ENCODE measurements around the gene CAPN8.

The CAPN8 gene

DNA sequence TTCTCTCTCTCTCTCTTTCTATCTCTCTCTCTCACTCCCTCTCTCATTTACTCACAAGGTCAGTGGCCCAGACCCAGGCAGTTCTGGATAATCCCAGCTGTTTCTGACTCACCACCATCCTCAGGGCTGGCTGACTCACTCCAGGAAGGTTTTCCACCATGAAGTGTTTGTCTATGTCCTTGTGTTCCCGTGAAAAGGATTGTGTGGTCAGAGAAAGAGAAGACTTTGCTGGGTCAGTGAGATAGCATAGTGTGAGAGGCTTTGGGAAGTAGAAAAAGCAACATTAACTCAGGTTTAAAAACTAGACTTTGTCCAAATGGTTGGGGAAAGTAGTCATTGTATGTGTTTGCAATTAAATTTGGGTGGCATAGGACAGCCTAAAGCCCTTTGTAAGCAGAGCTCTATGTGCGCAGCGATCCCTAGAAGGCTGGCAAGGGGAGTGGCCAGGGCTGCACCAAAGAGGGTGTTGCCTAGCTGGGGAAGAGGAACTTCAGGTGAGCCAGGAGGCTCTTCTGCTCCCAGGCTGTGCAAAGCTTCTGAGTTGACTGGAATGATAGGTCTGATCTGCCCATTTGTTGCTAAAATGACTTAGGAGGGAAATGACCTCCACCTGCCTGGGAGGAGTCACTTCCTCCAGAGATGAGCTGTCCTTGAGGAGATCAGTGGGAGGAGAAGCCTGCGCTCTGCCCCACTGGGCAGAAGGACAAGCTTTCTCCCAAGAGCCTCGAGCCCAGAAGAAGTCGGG lies 41.9 kb upstream of the CAPN8 start:
- no peak for DNase-seq (ENCODE audit: low read depth, low spot score)
- H3K4me1 ChIP-seq (ENCODE audit: insufficient read depth, insufficient read length), result peaks cover 5% of the 10 kb centered on the region

DNA sequence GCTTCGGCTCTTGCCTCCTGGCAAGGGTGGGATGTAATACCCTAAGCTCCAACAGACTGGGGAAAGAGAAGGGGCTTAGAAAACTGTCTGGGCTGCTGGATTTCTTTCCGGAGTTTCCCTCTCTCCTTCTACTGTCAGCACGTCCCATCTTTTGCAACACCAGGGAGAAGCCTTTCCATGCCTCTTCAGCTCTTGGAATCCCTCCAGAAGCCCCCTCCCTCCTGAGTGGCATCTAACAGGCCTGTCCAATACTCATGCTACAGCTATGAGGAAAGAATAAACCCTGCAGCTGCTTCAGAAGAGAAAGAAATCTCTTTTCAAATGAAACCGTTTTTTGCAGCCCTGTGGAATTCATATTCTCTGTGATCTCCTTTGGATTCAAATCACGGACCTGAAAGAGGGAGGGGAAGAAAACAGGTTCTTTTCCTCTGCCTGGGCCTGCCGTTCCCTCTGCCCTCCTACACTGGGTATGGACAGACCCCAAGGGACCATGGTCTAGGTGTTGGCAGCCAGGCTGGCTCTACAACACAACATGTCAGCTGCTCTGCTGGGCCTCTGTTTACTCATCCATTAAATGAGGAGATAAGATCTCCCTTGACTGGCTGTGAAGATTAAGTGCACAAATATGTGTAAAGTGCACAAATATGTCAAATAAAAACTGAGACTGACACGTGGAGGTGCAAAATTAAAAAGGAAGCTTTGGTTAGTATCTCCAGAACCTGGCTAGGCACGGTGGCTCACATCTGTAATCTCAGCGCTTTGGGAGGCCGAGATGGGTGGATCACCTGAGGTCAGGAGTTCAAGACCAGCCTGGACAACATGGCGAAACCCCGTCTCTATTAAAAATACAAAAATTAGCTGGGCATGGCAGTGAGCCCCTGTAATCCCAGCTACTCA lies 40.8 kb upstream of the CAPN8 start:
- no peaks in the 10 kb centered on the region for H3K9me3 ChIP-seq (ENCODE audit: insufficient read depth, low read length)
- no peak for DNase-seq (ENCODE audit: low read depth, low spot score)
- no peak overlapping the region for H3K9ac ChIP-seq (ENCODE audit: insufficient read length, low read depth)
- no peaks in the 10 kb centered on the region for H3K36me3 ChIP-seq (ENCODE audit: insufficient read depth, insufficient read length, low read length)
- H3K4me1 ChIP-seq (ENCODE audit: insufficient read depth, insufficient read length), result peaks cover 5% of the 10 kb centered on the region
- no peak for TF ChIP-seq SUZ12 (IDR thresholded peaks at IDR 0.05; ENCODE audit: extremely low read depth, insufficient read depth, insufficient read length)
- no peak for TF ChIP-seq ZNF274 (IDR thresholded peaks at IDR 0.05; ENCODE audit: low read depth, low read length)
- no peak for TF ChIP-seq YY1 (IDR thresholded peaks at IDR 0.05; ENCODE audit: insufficient read depth, insufficient read length)
- no peaks in the 10 kb centered on the region for H3K27me3 ChIP-seq (ENCODE audit: insufficient read depth, insufficient read length)
- no peak overlapping the region for H3K4me3 ChIP-seq (ENCODE audit: insufficient read length, low read depth)

More for the DNA sequence above, 41.9 kb upstream of the CAPN8 start:
- TF ChIP-seq SUZ12 (IDR thresholded peaks at IDR 0.05; ENCODE audit: extremely low read depth, insufficient read depth, insufficient read length) (no peak), ZNF274 (IDR thresholded peaks at IDR 0.05; ENCODE audit: low read depth, low read length) (no peak), YY1 (IDR thresholded peaks at IDR 0.05; ENCODE audit: insufficient read depth, insufficient read length) (no peak)
- Histone ChIP-seq H3K36me3 (ENCODE audit: insufficient read depth, insufficient read length, low read length) (no peaks in the 10 kb centered on the region), H3K27me3 (ENCODE audit: insufficient read depth, insufficient read length) (peaks cover 4% of the 10 kb centered on the region), H3K9ac (ENCODE audit: insufficient read length, low read depth) (no peak overlapping the region), H3K9me3 (ENCODE audit: insufficient read depth, low read length) (no peaks in the 10 kb centered on the region), H3K4me3 (ENCODE audit: insufficient read length, low read depth) (no peak overlapping the region)

DNA sequence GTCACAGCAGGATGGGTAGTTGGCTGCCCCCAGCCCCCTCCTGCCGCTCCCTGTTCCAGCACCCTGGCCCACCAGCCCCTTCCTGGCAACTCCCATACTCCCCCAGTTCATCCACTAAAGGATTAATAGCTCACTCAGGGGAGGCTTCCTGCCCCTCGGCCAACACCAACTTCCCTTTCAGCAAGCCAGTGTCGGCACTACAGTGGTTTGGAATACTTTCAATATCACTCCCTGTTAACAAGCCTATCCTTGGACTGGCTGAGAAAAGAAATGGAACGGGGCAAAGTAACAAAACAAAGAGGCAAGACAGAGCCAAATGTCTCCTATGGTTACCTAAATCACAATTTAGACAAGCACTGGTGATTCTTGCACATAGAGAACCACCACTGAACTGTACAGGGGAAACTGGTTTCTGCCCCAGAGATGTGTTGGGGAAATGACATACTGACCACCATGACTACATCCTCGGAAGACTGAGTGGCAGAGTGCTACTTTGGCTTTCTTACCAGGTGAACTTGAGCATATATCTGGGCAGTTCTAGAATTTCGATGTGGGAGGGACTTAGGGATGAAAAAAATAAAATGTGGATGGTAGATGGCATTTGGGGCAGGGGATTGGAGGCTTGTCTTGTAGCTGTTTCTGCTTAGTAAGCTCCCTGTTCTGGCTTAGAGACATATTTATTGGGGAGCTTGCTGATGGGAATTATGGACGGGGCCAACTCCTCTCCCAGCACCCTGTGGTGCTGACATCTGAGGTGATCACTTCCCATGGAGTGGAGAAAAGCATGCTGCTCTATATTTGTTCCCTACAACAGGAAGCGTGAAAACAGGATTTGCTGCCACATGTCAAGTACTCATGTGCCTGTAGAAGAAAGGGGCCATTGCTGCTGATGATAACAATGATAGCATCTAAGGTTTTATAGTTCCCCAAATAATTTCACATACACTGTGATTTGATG lies 39.7 kb upstream of the CAPN8 start:
- no peak for TF ChIP-seq SUZ12 (IDR thresholded peaks at IDR 0.05; ENCODE audit: extremely low read depth, insufficient read depth, insufficient read length)
- TF ChIP-seq YY1 (IDR thresholded peaks at IDR 0.05; ENCODE audit: insufficient read depth, insufficient read length), result no peak
- TF ChIP-seq ZNF274 (IDR thresholded peaks at IDR 0.05; ENCODE audit: low read depth, low read length), result no peak
- no peak for DNase-seq (ENCODE audit: low read depth, low spot score)
- H3K9ac ChIP-seq (ENCODE audit: insufficient read length, low read depth), result no peak overlapping the region

DNA sequence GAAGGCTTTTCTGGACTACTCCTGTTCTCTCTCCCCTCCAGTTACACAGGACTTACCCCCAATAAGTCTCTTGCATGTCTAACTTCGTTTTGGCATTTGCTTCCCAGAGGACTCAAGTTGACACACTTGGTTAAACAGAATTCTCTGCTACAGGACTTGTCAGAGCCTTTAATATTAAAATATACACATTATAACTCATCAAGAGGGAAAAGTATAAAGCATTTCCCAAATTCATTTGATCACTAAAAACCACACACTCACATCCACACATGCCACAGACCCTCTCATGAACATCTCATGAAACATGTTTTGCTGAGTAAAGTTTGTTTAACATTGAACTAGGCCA lies 38.1 kb upstream of the CAPN8 start:
- no peak for TF ChIP-seq SUZ12 (IDR thresholded peaks at IDR 0.05; ENCODE audit: extremely low read depth, insufficient read depth, insufficient read length)
- TF ChIP-seq ZNF274 (IDR thresholded peaks at IDR 0.05; ENCODE audit: low read depth, low read length), result no peak
- TF ChIP-seq YY1 (IDR thresholded peaks at IDR 0.05; ENCODE audit: insufficient read depth, insufficient read length), result no peak
- Histone ChIP-seq H3K9ac (ENCODE audit: insufficient read length, low read depth) (no peak overlapping the region), H3K36me3 (ENCODE audit: insufficient read depth, insufficient read length, low read length) (no peaks in the 10 kb centered on the region), H3K4me1 (ENCODE audit: insufficient read depth, insufficient read length) (peaks cover 13% of the 10 kb centered on the region), H3K27me3 (ENCODE audit: insufficient read depth, insufficient read length) (no peaks in the 10 kb centered on the region), H3K9me3 (ENCODE audit: insufficient read depth, low read length) (no peaks in the 10 kb centered on the region), H3K4me3 (ENCODE audit: insufficient read length, low read depth) (no peak overlapping the region)
- DNase-seq (ENCODE audit: low read depth, low spot score), result no peak

More for the DNA sequence above, 39.7 kb upstream of the CAPN8 start:
- Histone ChIP-seq H3K27me3 (ENCODE audit: insufficient read depth, insufficient read length) (no peaks in the 10 kb centered on the region), H3K4me3 (ENCODE audit: insufficient read length, low read depth) (no peak overlapping the region), H3K9me3 (ENCODE audit: insufficient read depth, low read length) (no peaks in the 10 kb centered on the region), H3K36me3 (ENCODE audit: insufficient read depth, insufficient read length, low read length) (no peaks in the 10 kb centered on the region), H3K4me1 (ENCODE audit: insufficient read depth, insufficient read length) (peaks cover 11% of the 10 kb centered on the region)

DNA sequence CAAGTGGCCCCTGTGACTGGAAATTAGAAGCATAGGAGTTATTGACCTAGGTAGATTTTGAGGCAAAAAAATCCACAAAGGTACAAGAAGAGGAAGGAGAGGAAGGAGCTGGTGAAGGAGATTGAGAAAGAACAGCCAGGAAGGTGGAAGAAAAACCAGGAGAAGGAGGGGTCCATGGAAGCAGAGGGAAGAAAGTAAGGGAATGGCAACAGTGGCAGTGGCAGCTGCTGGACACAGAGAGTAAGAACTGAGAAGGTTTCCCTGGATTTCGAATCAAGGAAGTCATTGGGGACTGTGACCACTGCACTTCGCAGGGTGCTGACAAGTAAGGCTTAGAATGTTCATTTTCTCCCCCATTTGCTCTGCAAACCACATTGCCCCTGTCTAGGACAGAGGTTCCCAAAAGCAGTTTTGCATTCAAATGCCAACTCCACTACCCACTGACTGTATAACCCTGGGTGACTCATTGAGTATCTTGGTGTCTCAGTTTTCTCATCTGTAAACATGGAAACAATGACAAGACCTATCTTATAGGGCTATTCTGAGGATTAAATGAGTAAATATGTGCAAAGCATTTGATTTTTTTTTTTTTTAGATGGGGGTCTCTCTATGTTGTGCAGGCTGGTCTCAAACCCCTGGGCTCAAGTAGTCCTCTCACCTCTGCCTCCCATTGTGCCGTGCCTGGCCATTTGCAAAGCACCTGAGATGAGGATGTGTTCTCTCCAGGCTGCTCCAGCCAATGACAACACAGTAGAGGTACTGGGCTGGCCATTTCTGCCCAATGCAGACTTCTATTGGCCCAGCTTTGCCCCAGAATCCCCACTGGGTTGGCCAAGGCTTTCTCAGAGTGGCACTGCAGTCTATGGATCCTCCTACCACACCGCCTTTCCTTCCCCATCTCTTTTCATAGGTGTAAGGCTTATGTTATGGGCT lies 37.5 kb upstream of the CAPN8 start:
- H3K9ac ChIP-seq (ENCODE audit: insufficient read length, low read depth), result no peak overlapping the region
- H3K27me3 ChIP-seq (ENCODE audit: insufficient read depth, insufficient read length), result no peaks in the 10 kb centered on the region
- TF ChIP-seq SUZ12 (IDR thresholded peaks at IDR 0.05; ENCODE audit: extremely low read depth, insufficient read depth, insufficient read length) (no peak), YY1 (IDR thresholded peaks at IDR 0.05; ENCODE audit: insufficient read depth, insufficient read length) (no peak), ZNF274 (IDR thresholded peaks at IDR 0.05; ENCODE audit: low read depth, low read length) (no peak)
- peaks cover 13% of the 10 kb centered on the region for H3K4me1 ChIP-seq (ENCODE audit: insufficient read depth, insufficient read length)
- H3K9me3 ChIP-seq (ENCODE audit: insufficient read depth, low read length), result no peaks in the 10 kb centered on the region
- DNase-seq (ENCODE audit: low read depth, low spot score), result no peak
- H3K36me3 ChIP-seq (ENCODE audit: insufficient read depth, insufficient read length, low read length), result no peaks in the 10 kb centered on the region
- H3K4me3 ChIP-seq (ENCODE audit: insufficient read length, low read depth), result no peak overlapping the region

All from NT2/D1 (cell line).